ENCODE results near the gene FBXL3.
A peak's percentile ranks its signal among the peaks of the same experiment; 100 is the strongest.

FBXL3 gene

DNA sequence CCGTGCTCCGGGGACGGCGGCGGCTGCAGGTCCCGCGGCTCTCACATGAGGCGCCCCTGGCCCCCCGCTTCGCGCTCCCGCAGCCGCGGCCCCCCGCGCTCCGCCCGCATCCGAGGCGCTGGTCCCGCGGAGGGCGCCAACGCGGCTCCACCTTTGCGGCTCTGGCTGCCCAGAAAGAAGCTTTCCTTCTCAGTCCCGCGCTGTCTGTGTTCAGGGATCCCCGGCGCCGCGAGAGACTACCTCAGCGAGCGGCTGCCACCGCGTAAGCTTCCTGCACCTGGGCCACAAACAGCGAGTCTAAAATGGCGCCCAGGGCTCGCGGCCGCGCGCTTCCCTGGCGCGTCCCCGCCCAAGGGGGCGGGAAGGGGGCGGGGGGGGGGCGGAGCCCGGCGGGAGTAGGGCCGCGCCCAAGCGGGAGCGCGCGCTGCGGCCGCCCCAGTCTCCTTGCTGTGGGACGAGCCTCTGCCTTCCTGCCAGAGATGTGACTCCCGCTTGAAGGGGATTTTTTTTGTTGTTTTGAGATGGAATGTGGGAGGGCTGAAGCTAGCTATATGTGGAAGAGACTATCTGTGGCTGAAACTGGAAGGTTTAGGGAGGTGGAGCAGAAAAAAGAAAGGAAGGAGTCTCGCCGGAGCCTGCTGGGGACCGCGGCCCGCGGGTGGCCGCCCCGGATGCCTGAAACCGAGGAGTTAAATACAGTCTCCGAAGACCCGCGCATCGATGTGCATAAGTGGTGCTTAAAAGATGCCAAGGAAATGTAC lies at the start of gene FBXL3:
Gene FBXL3 (minus strand): TSS at position 299 of the 761 bp plus-strand sequence. CDS start 5,299 bp downstream, outside the sequence.
- TF ChIP-seq CTCF (IDR thresholded peaks at IDR 0.05), result no peak
- H3K36me3 ChIP-seq, result no peaks in the 10 kb centered on the region
- peaks cover 0 to 43% (median 26%) of the 10 kb centered on the region in 4 donors for H3K4me1 ChIP-seq
- H3K4me3 ChIP-seq, result peak within 1 kb of the TSS; percentile 94 to 100
- no peaks in the 10 kb centered on the region for H3K9me3 ChIP-seq
- intact Hi-C loops (cut with DNase I; ENCODE audit: low total_unique reads), result no loop called here
- peak; percentile 83 to 92 for DNase-seq
- H3K27ac ChIP-seq, result peak within 1 kb of the TSS; percentile 97 to 100
- no peaks in the 10 kb centered on the region for H3K27me3 ChIP-seq

GRCh38 chr13:77067519-77067918 lies 40.6 kb upstream of the FBXL3 start:
- Histone ChIP-seq H3K9me3 (no peaks in the 10 kb centered on the region), H3K27me3 (no peaks in the 10 kb centered on the region), H3K27ac (no peak overlapping the region), H3K4me3 (no peak overlapping the region), H3K4me1 (no peaks in the 10 kb centered on the region), H3K36me3 (peaks cover 62 to 71% (median 63%) of the 10 kb centered on the region in 3 donors)
- TF ChIP-seq CTCF (IDR thresholded peaks at IDR 0.05), result no peak
- DNase-seq, result no peak
- intact Hi-C loops (cut with DNase I; ENCODE audit: low total_unique reads), result no loop called here

DNA sequence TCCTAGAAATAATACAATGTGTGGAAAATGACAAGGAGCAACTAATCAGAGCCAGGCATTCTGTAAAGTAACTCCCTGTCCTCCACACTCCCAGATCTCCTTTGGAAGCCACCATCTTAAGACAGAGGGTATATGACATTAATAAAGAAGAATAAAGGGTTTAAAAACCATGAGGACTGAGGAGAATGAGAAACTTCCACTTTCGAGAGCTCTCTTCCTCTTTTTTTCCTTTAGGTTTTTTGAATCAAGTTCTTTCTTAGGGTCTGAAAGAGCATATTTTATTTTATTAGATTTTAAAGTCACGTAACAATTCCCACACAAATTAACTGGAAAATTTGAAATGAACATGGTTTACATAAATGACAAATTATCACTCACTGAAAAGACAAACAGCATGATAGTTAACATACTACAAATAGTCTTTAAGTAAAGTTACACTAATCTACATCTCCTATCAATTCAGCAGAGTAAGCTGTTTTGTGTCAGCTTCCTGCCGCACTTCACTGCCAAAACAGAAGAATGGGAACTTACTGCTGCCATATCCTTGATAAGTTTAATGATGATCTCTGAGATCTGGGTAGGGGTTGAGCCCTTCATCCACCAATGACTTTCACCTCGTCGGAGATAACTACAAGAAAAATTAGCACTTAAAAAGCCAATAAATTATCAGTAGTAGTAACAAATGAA lies 38.6 kb upstream of the FBXL3 start:
- H3K9me3 ChIP-seq, result no peaks in the 10 kb centered on the region
- H3K27ac ChIP-seq, result no peak overlapping the region
- no peaks in the 10 kb centered on the region for H3K4me1 ChIP-seq
- intact Hi-C loops (cut with DNase I; ENCODE audit: low total_unique reads), result no loop called here
- H3K4me3 ChIP-seq, result no peak overlapping the region
- peaks cover 77 to 89% (median 80%) of the 10 kb centered on the region in 3 donors for H3K36me3 ChIP-seq
- H3K27me3 ChIP-seq, result no peaks in the 10 kb centered on the region
- DNase-seq, result no peak
- no peak for TF ChIP-seq CTCF (IDR thresholded peaks at IDR 0.05)

DNA sequence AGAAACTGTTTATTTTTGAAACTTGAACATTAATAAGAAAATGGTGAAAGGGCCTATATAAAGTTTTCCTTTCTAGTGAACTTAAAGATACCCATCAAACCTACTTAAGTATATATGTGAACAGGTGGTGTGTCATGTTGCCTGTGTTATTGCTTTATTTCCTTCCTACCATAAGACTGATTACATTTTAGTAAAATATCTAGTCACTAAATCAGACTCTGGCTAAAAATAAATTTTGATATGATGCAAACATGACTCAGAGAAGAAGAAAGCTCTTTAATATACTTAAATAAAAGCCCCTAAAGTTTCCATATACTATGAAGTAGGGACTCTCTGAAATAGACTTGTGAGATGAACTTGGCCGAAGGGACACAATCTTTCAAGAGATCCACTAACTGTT lies 35.1 kb upstream of the FBXL3 start:
- peaks cover 76 to 88% (median 83%) of the 10 kb centered on the region in 3 donors for H3K36me3 ChIP-seq
- no peaks in the 10 kb centered on the region for H3K27me3 ChIP-seq
- H3K4me1 ChIP-seq, result no peaks in the 10 kb centered on the region
- no peak for DNase-seq
- no peak overlapping the region for H3K4me3 ChIP-seq
- TF ChIP-seq CTCF (IDR thresholded peaks at IDR 0.05), result no peak
- H3K27ac ChIP-seq, result no peak overlapping the region
- intact Hi-C loops (cut with DNase I; ENCODE audit: low total_unique reads), result no loop called here
- H3K9me3 ChIP-seq, result no peaks in the 10 kb centered on the region

- no peak for DNase-seq
- intact Hi-C loops (cut with DNase I; ENCODE audit: low total_unique reads), result no loop called here
- H3K27ac ChIP-seq, result no peak overlapping the region
- H3K4me1 ChIP-seq, result no peaks in the 10 kb centered on the region
- peaks cover 76 to 91% (median 83%) of the 10 kb centered on the region in 3 donors for H3K36me3 ChIP-seq
- TF ChIP-seq CTCF (IDR thresholded peaks at IDR 0.05), result no peak
- H3K9me3 ChIP-seq, result no peaks in the 10 kb centered on the region
- no peak overlapping the region for H3K4me3 ChIP-seq
- no peaks in the 10 kb centered on the region for H3K27me3 ChIP-seq
Measured at GRCh38 chr13:77061362-77061761, 34.4 kb upstream of the FBXL3 start.
